GM12878 (cell line): ENCODE data around the gene YAP1. TPM values are rescaled to one million over a fixed set of nuclear protein-coding genes. Genes with fewer than 3 reads are reported as not detected.

Experiments used
- ATAC-seq: fragments of 200-7000 bp; cut with Tn5 transposase; 3 replicates; pipeline ENCODE4 v1.9.1; 2020; ENCODE audit warnings: mild to moderate bottlenecking, moderate library complexity
- BruUV-seq: library from RNA; stranded (reverse); fragments of 400-500 nt; replicated peaks from 2 replicates; lab custom pipeline; 2021; lab: Mats Ljungman, UMichigan
- CTCF ChIA-PET: fragments of 300-600 bp; sonication (Branson Sonifier 250); formaldehyde crosslinking; extraction: SDS; loops from one replicate; lab custom pipeline; 2021; ENCODE audit warnings: inconsistent platforms; lab: Yijun Ruan, JAX
- POLR2A ChIA-PET: fragments of 350-600 bp; formaldehyde crosslinking; extraction: SDS; loops from one replicate; lab custom pipeline; 2021; ENCODE audit warnings: inconsistent platforms; lab: Charles Lee
- RAD21 ChIA-PET: fragments of 300-600 bp; sonication (Branson Sonifier 250); formaldehyde crosslinking; loops from one replicate; lab custom pipeline; 2023; ENCODE audit warnings: antibody characterized with exemption; ENCODE audit not compliant: unreplicated experiment; lab: Charles Lee
- SMC1A ChIA-PET: fragments of 300-600 bp; sonication (Branson Sonifier 250); formaldehyde crosslinking; loops from one replicate; lab custom pipeline; 2023; ENCODE audit not compliant: unreplicated experiment, uncharacterized antibody; lab: Charles Lee
- DNase-seq: peaks from one replicate; pipeline ENCODE4 v3.0.0-alpha.2; 2011; ENCODE audit warnings: low read depth, low spot score
- FAIRE-seq: peaks from 3 replicates; lab custom pipeline; 2011; peaks lifted over from hg19 to GRCh38; lab: Jason Lieb, UNC
- H2AFZ ChIP-seq: 2 replicates; pipeline ENCODE4 v1.6.0; 2011; ENCODE audit warnings: low read depth, low read length, control low read depth; ENCODE audit not compliant: control insufficient read depth
- H3K27ac ChIP-seq: 2 replicates; pipeline ENCODE4 v1.5.1; 2011; ENCODE audit warnings: control low read depth; ENCODE audit not compliant: control insufficient read depth, insufficient read depth
- H3K27me3 ChIP-seq, 2 experiments: replicated peaks in 1 of 2; 2 replicates each; pipeline versions ENCODE4 v1.6.0 to v1.6.1; 2011; ENCODE audit warnings: low read length in 1 of 2; ENCODE audit not compliant: control insufficient read depth in 2 of 2, insufficient read depth in 2 of 2
- H3K36me3 ChIP-seq, 2 experiments: 2 replicates each; pipeline ENCODE4 v1.5.1; 2011; ENCODE audit warnings: low read length in 1 of 2; ENCODE audit not compliant: control insufficient read depth in 2 of 2, insufficient read depth in 2 of 2
- H3K4me1 ChIP-seq: 2 replicates; pipeline ENCODE4 v1.6.1; 2011; ENCODE audit warnings: mild to moderate bottlenecking, low read length, moderate library complexity, mixed read lengths; ENCODE audit not compliant: control insufficient read depth, insufficient read depth
- H3K4me2 ChIP-seq: 2 replicates; pipeline ENCODE4 v1.6.0; 2011; ENCODE audit warnings: control low read depth; ENCODE audit not compliant: control insufficient read depth, insufficient read depth
- H3K4me3 ChIP-seq: fragments of 200-600 bp; sonication (generic); 2 replicates; pipeline ENCODE4 v1.5.1; 2016
- H3K79me2 ChIP-seq: 2 replicates; pipeline ENCODE4 v1.6.0; 2011; ENCODE audit warnings: low read length; ENCODE audit not compliant: control insufficient read depth, insufficient read depth
- H3K9ac ChIP-seq: 2 replicates; pipeline ENCODE4 v1.8.0; 2011; ENCODE audit warnings: low read length, control low read depth, mixed read lengths; ENCODE audit not compliant: control insufficient read depth, insufficient read depth
- H3K9me3 ChIP-seq: replicated peaks from 3 replicates; pipeline ENCODE4 v1.5.1; 2011; ENCODE audit warnings: mild to moderate bottlenecking, low read length; ENCODE audit not compliant: control insufficient read depth, insufficient read depth
- H4K20me1 ChIP-seq: 2 replicates; pipeline ENCODE4 v1.6.0; 2011; ENCODE audit not compliant: control insufficient read depth, insufficient read depth
- BCL3 ChIP-seq: IDR thresholded peaks from 2 replicates; pipeline ENCODE4 v1.6.1; 2011; ENCODE audit warnings: borderline replicate concordance, low read depth, mild to moderate bottlenecking, moderate library complexity, low read length; ENCODE audit not compliant: insufficient read depth, poor library complexity, severe bottlenecking
- CBFB ChIP-seq: IDR thresholded peaks from 2 replicates; pipeline ENCODE4 v1.6.1; 2016; ENCODE audit warnings: antibody characterized with exemption, low read depth
- EP300 ChIP-seq, 2 experiments: fragments of 150-350 bp in 1 of 2; IDR thresholded peaks; 2 replicates each; pipeline ENCODE4 v1.6.1; 2011 to 2012; ENCODE audit warnings: low read depth in 2 of 2, low read length in 2 of 2, borderline replicate concordance in 1 of 2, improper control_type of control experiment in 1 of 2, inconsistent platforms in 1 of 2; ENCODE audit not compliant: control insufficient read depth in 1 of 2
- MAX ChIP-seq: IDR thresholded peaks from 2 replicates; pipeline ENCODE4 v1.6.1; 2012; ENCODE audit warnings: low read depth, low read length, improper control_type of control experiment
- USF2 ChIP-seq: IDR thresholded peaks from 2 replicates; pipeline ENCODE4 v1.6.1; 2011; ENCODE audit warnings: low read depth, low read length, improper control_type of control experiment, borderline replicate concordance
- WGBS: methylation state at CpG from one replicate; pipeline ENCODE4 v1.1.6; 2016; ENCODE audit warnings: low lambda C conversion rate; ENCODE audit not compliant: insufficient replicate concordance, insufficient coverage; ENCODE audit errors: missing lambda C conversion rate; 5-methylcytosine and 5-hydroxymethylcytosine counted together
- in situ Hi-C: fragments of 300-500 bp; cut with MboI; formaldehyde crosslinking; loops from 9 replicates; pipeline ENCODE4 v1.14.3; 2018; ENCODE audit warnings: mixed read lengths
- intact Hi-C: fragments of 100-400 bp; cut with micrococcal nuclease; formaldehyde crosslinking; loops from one replicate; pipeline ENCODE4 v1.14.2; 2022; ENCODE audit not compliant: unreplicated experiment
- polyA plus RNA-seq, 11 experiments: library from polyadenylated mRNA; depleted of rRNA in 4 of 11; unstranded in 6 of 11; stranded (reverse) in 5 of 11; fragments of >200 nt; fragmentation: Nextera tagmentation in 4 of 11; fragmentation: Illumina TruSeq in 1 of 11; extraction: Ambion mirVana in 4 of 11; extraction: Trizol in 1 of 11; gene quantifications; 1 replicate in 1 of 11; 2 replicates in 10 of 11; pipeline versions ENCODE4 v1.2.1 to v1.2.3, GENCODE V29; 2011 to 2016; ENCODE audit warnings: inconsistent platforms in 2 of 11, missing spikeins in 2 of 11, low read depth in 1 of 11
- total RNA-seq, 4 experiments: library from RNA; depleted of rRNA in 3 of 4; stranded (reverse); fragments of >200 nt in 3 of 4; fragmentation: Illumina TruSeq in 1 of 4; extraction: Trizol in 1 of 4; gene quantifications; 2 replicates each; pipeline versions ENCODE4 v1.2.1 to v1.2.3, GENCODE V29; 2013 to 2021

The YAP1 gene
- total and polyA plus RNA-seq, 10 of the 15 experiments (the other 5 are each of a cell fraction or from before 2014, with no cell fraction given): 0.03 to 0.33 (median 0.10) TPM; not detected in 6

- no peak overlapping the region for H3K4me2 ChIP-seq
- no peaks in the 10 kb centered on the region for H3K79me2 ChIP-seq
- H4K20me1 ChIP-seq: no peaks in the 10 kb centered on the region
- no peak for FAIRE-seq
- H3K9me3 ChIP-seq: no peaks in the 10 kb centered on the region
- H3K27ac ChIP-seq: no peak overlapping the region
- H2AFZ ChIP-seq: no peak overlapping the region
- no peak for ATAC-seq
- no peak overlapping the region for H3K4me3 ChIP-seq
- RAD21 ChIA-PET: no interaction called here
- no peaks in the 10 kb centered on the region for H3K27me3 ChIP-seq
- SMC1A ChIA-PET: no interaction called here
- no peaks in the 10 kb centered on the region for H3K4me1 ChIP-seq
- BruUV-seq: no TSS peak
- TF ChIP-seq CBFB (no peak), EP300 (IDR thresholded peaks at IDR 0.05; ENCODE audit: borderline replicate concordance in 1 of 2, control insufficient read depth in 1 of 2, low read depth in 2 of 2, low read length in 2 of 2) (no peak), USF2 (no peak), MAX (no peak), BCL3 (no peak)
- POLR2A ChIA-PET: no interaction called here
- H3K36me3 ChIP-seq: no peaks in the 10 kb centered on the region
- WGBS: 46% methylated on average over 5 of the region's 5 CpGs
- CTCF ChIA-PET: no interaction called here
- H3K9ac ChIP-seq: no peak overlapping the region
- intact Hi-C loops: no loop called here
- no peak for DNase-seq
- in situ Hi-C loops: no loop called here
These were observed 134.6 kb downstream of the YAP1 start for GRCh38 chr11:102244681-102245409.
